SKM-1 (cell line): ENCODE results near the gene PKLR.
"Not testable (repeated sequence)": the region's sequence is repeated elsewhere in the genome, so short reads cannot be mapped to it uniquely, and the experiment has no call there.

Experiments
- DNase-seq: peaks from one replicate; lab custom pipeline; 2025; ENCODE audit not compliant: unreplicated experiment; lab: John Stamatoyannopoulos, UW

PKLR gene

DNA sequence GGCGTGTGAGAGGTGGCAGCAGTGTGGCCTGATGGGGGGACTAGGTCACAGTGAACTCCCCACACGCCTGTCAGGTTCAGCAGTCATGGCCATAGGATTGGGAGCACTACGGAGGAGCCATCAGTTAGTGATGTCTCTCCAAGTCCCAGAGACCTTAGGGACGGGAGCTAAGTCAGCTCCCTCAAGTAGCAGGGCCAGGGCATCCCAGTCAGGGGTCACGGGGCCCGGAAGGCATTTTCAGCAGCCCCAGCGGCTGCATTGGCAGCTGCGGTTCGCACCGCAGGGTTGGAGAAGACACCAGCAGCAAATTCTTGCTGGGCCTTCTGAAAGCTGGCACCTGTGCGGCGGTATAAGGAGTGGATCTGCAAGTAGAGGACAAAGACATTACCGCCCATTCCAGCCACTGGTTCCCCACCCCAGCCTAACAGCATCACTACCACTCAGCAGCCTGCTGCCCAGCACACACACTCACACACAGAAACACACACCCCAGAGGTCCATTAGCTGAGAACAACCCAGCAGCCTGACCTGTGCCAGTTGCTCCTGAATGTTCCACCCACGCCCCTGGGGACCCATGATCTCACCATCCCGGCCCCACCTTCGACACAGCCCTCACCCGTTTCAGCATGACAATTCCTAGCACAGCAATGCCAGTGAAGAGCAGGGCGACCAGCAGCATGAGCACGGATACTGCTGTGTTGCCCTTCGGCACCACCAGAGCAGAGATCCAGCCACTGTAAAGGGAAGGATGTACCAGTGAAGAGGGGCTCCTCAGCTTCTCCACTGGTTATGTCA is 45.0 kb downstream of the PKLR start:
- no peak for DNase-seq

DNA sequence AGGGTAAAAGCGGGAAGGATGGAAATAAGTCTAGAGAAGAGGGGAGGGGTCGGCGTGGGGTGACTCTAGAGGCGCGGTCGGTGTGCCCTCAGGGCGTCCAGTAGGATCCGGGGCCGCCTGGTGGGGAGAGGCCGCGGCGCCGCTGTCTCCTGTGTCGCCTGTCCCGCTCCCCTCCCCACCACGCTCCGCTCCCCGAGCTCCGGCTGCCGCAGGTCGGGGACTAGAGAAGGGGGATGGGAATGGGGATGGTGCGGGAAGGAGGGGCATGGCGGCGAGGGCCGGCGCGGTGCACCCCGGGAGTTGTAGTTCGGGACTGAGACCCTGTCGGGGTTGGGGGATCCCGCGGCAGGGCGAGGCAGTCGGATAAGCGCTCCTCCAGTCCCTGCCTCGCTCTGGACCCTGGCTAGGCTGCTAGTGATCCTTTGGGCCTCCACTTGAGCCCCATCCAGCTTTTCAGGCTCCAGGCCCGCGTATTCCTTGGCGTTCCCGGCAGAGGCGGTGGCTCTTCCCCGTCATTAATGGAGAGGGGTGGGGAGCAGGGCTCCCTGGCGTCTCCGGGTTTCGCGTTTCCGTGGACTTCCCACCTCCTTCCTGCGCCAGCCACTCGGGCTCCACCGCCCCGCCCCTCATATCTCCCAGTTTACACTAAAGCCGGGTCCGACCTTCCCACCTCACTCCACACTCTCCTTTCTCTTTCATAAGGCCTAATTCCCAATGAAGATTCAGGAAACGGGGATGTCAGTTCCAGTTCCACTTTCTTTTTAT is 45.8 kb downstream of the PKLR start, which contains the start of gene ENTREP3:
Gene ENTREP3 (minus strand): TSS at position 241 of the 765 bp plus-strand sequence. CDS start 606 bp downstream, outside the sequence.
- peak; percentile 63 for DNase-seq

DNA sequence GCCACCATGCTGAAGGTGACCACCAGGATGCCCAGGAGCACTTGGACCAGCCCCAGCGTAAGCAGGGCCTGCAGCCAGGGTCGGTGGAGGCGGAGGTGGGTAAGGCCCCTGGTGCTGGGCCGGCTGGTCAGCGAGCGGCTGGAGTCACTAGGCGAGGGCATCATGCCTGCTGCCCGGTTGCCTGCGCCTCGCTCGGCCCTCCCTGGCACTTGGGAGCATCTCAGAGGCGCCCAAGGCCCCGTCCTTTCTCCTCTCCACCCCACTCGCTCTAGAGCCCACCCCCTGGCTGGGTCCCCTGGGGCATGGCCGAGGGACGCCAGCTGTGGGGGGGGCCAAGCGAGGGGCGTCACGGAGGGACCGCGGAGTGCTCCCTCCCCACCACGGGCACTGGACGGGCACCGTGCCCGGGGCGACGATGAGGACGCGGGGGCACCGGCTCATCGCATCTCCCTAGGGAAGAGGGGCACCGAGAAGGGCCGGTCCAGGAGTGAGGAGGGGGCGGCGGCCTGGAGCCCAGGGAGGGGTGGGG is 46.5 kb downstream of the PKLR start:
- DNase-seq, result no peak

DNA sequence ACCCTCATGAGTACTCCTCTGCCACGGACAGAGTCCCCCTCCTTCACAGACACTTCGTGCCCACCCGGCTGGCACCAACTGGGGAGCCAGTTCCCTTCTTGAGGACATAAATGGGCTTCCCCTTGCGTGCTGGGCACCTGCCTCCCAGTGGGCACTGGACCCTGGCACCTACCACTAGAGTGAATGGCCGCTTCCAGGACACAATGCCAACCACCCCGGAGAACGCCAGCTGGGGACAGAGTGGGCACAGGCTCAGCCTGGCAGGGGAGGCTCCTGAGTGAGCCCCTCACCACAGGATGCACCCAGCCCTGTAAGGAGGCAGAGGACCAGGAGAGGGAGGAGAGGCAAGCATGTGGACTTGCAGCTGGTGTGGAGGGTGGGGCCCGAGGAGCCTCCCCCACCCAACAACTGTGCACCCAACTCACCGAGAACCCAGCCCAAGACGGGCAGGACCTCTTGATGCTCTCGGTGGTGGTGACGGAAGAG is 47.0 kb downstream of the PKLR start:
- DNase-seq, result no peak

DNA sequence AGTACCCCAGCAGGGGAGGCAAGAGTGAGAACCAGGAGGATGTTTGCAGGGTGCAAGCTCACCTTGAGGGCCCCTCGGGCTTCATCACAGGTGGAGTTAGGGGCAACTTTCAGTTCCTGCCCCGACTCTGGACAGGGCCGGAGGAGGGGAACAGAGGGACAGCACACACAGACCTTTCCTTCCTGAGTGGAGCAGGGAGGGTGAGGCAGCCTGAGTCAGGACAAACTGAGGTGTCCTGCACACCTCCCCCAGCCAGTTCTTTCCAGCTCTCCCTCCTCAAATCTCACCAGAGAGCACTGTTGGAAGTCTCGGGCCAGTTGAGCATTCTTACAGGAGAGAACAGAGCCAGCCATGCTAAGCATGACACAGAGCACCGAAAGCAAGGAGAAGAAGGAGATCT is 47.4 kb downstream of the PKLR start:
- DNase-seq, result no peak

GRCh38 chr1:155253208-155253607 is 48.0 kb downstream of the PKLR start:
- no peak for DNase-seq

GRCh38 chr1:155251566-155251965 is 49.7 kb downstream of the PKLR start:
- DNase-seq, result no peak

- peak; percentile 99 for DNase-seq
These were observed 50.4 kb downstream of the PKLR start for GRCh38 chr1:155250633-155251449.

- no peak for DNase-seq
These were observed 51.0 kb downstream of the PKLR start for GRCh38 chr1:155250246-155250632.

DNA sequence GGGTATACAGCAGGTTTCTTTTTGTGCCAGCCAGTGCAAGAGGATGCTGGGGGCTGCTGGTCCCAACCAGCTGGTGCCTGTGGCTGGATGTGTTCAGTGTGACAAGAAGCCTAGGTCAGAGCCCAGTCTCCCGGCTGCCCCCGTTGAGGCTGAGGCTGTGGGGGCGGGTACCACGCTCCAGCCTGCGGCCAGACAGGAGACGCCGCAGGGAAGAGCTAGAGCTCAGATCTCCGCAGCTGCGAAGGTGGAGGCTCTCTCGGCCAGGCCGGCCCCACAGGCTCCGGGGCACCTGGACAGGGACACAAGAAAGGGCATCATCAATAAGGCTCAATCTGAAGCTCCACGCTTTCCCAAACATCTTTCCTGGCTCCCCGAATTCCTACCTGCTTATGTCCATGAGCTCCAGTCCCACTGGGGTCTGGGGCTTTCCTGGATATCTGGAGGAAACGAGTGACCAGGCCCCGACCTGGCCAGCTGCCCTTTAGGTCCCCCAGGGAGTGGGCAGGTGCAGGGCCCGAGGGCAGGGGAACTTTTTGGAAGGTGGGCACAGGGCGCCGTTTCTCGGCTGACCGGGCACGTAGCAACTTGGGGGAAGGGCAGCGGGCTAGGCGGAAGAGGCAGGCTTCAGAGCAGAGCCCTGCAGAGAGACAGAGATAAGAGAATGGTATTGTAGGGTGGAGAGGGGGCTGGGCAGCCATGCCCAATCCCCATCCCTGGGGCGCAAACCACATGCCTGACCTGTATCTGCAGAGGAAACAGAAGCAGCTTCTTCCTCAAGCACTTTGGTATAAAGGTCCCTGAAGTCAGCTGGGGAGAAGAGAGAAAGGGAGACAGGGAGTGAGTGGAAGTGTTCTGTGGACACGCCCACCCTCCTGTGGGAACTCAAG is 53.3 kb downstream of the PKLR start:
- no peak for DNase-seq

- DNase-seq, result not testable (repeated sequence)
These were observed 54.4 kb downstream of the PKLR start for GRCh38 chr1:155246796-155247195.

GRCh38 chr1:155245163-155245524 is 56.1 kb downstream of the PKLR start:
- no peak for DNase-seq

- DNase-seq, result peak; percentile 98
These were observed 56.7 kb downstream of the PKLR start for GRCh38 chr1:155244368-155245162.

GRCh38 chr1:155242805-155243358 is 58.4 kb downstream of the PKLR start:
- DNase-seq, result no peak

DNA sequence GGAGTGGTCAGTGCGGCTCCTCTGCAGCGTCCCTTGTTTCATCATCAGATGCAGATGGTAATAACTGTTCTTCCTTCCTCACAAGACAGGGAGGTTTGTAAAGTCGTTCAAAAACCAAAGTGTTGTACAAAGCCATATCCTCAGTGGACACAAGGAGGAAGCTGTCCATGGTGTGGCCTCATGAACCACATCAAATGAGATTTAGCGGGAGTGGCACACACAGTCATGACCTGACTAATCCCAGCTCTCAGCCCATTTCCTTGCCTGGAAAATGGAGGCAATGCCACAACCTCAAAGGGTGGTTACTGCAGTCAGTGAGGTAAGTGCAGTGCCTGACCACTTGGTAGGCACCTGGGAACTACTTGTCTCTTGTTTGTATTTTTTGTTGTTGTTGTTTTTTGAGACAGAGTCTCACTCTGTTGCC is 59.4 kb downstream of the PKLR start:
- peak; percentile 94 for DNase-seq

- DNase-seq, result peak; percentile 85
These were observed 60.1 kb downstream of the PKLR start for GRCh38 chr1:155241069-155241679.
